Ovary (tissue), 3 donors: ENCODE measurements around the gene LAMP5.

Experiments used
- EP300 ChIP-seq: sonication (generic); formaldehyde crosslinking; IDR thresholded peaks from one replicate; pipeline ENCODE4 v1.6.1; 2017; ENCODE audit warnings: antibody characterized with exemption
- POLR2A ChIP-seq: fragments of 450-650 bp; IDR thresholded peaks from one replicate; pipeline ENCODE4 v1.6.1; 2017; ENCODE audit warnings: antibody characterized with exemption, mild to moderate bottlenecking, moderate library complexity
- TF ChIP-seq, protein P1 (sequence below), 3 donors: fragments of 450-650 bp in 2 of 3; fragments of 200-600 bp in 1 of 3; IDR thresholded peaks; one replicate each; pipeline versions ENCODE4 v1.5.1 to v1.8.0; 2016 to 2022; ENCODE audit warnings: antibody characterized with exemption in 3 of 3, mild to moderate bottlenecking in 1 of 3
- donor health status: DM: no; HTN: no; CAD: no.

DNA sequence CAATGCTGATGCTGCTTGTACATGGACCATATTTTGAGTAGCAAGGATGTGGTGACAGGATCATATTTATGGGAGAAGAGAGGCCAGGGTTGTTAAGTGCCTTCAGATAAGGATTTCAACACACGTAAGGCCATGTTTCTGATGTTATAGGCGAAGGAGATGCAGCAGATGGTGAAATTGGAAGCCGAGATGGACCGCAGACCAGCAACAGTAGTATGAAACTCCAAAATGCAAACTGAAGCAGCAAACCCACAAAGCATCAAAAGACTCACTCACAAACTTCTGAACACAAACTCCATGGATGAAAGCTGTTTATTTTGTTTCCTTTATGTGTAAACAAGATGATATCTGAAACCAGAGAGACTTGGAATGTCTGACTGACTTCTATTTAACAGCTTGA is 35.6 kb upstream of the LAMP5 start:
- TF ChIP-seq, protein P1, sequence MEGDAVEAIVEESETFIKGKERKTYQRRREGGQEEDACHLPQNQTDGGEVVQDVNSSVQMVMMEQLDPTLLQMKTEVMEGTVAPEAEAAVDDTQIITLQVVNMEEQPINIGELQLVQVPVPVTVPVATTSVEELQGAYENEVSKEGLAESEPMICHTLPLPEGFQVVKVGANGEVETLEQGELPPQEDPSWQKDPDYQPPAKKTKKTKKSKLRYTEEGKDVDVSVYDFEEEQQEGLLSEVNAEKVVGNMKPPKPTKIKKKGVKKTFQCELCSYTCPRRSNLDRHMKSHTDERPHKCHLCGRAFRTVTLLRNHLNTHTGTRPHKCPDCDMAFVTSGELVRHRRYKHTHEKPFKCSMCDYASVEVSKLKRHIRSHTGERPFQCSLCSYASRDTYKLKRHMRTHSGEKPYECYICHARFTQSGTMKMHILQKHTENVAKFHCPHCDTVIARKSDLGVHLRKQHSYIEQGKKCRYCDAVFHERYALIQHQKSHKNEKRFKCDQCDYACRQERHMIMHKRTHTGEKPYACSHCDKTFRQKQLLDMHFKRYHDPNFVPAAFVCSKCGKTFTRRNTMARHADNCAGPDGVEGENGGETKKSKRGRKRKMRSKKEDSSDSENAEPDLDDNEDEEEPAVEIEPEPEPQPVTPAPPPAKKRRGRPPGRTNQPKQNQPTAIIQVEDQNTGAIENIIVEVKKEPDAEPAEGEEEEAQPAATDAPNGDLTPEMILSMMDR (IDR thresholded peaks at IDR 0.05) = no peak
- TF ChIP-seq POLR2A = no peak
- TF ChIP-seq EP300 = no peak
